Mesodermal cell (in vitro differentiated cells): ENCODE results near the gene CACNA1G.

Experiments
- H3K27ac ChIP-seq: 2 replicates; pipeline ENCODE4 v1.7.0; 2013; ENCODE audit warnings: mild to moderate bottlenecking, low read depth, low read length, moderate library complexity; ENCODE audit not compliant: severe bottlenecking
- H3K36me3 ChIP-seq: 2 replicates; pipeline ENCODE4 v1.7.1; 2013; ENCODE audit warnings: mild to moderate bottlenecking, low read length, moderate library complexity; ENCODE audit not compliant: control insufficient read depth, insufficient read depth
- H3K4me1 ChIP-seq: one replicate; pipeline ENCODE4 v1.7.1; 2013; ENCODE audit warnings: mild to moderate bottlenecking, low read length; ENCODE audit not compliant: insufficient read depth, control insufficient read depth, poor library complexity, severe bottlenecking
- H3K4me3 ChIP-seq: 2 replicates; pipeline ENCODE4 v1.7.0; 2013; ENCODE audit warnings: low read length, control low read depth, mild to moderate bottlenecking; ENCODE audit not compliant: insufficient read depth, poor library complexity, severe bottlenecking; ENCODE audit errors: extremely low read depth
- H3K9me3 ChIP-seq: 2 replicates; pipeline ENCODE4 v1.7.1; 2013; ENCODE audit warnings: mild to moderate bottlenecking, low read length, moderate library complexity; ENCODE audit not compliant: control insufficient read depth
- WGBS, 2 experiments: methylation state at CpG; one replicate each; pipeline ENCODE4 v1.1.5; 2013; ENCODE audit warnings: missing lambda C conversion rate in 2 of 2; ENCODE audit not compliant: insufficient coverage in 2 of 2; 5-methylcytosine and 5-hydroxymethylcytosine counted together

CACNA1G gene

GRCh38 chr17:50667259-50668024 is 106.9 kb downstream of the CACNA1G start:
- no peak overlapping the region for H3K4me3 ChIP-seq
- no peaks in the 10 kb centered on the region for H3K36me3 ChIP-seq
- H3K9me3 ChIP-seq: no peaks in the 10 kb centered on the region
- H3K27ac ChIP-seq: no peak overlapping the region
- WGBS, 2 experiments: 92 to 94% methylated on average over 9 of the region's 14 CpGs
- H3K4me1 ChIP-seq: peaks cover 17% of the 10 kb centered on the region

- peaks cover 16% of the 10 kb centered on the region for H3K4me1 ChIP-seq
- H3K36me3 ChIP-seq: no peaks in the 10 kb centered on the region
- H3K9me3 ChIP-seq: no peaks in the 10 kb centered on the region
- peak overlapping the region; percentile 23 for H3K27ac ChIP-seq
- peak overlapping the region; percentile 2 for H3K4me3 ChIP-seq
- whole genome bisulfite sequencing, 2 experiments: 46 to 53% methylated on average over 6 of the region's 8 CpGs
These were observed 107.7 kb downstream of the CACNA1G start for GRCh38 chr17:50668025-50668837.

- Histone ChIP-seq H3K4me1 (peaks cover 16% of the 10 kb centered on the region), H3K9me3 (no peaks in the 10 kb centered on the region), H3K4me3 (peak overlapping the region; percentile 2), H3K27ac (no peak overlapping the region), H3K36me3 (no peaks in the 10 kb centered on the region)
- 82 to 95% methylated on average over 8 to 9 of the region's 9 CpGs for WGBS, 2 experiments
These were observed 108.5 kb downstream of the CACNA1G start for GRCh38 chr17:50668838-50669581.

GRCh38 chr17:50672071-50672470 is 111.6 kb downstream of the CACNA1G start:
- 88 to 100% methylated on average over 2 to 3 of the region's 5 CpGs for WGBS, 2 experiments
- Histone ChIP-seq H3K4me3 (no peak overlapping the region), H3K36me3 (no peaks in the 10 kb centered on the region), H3K4me1 (peaks cover 16% of the 10 kb centered on the region), H3K9me3 (no peaks in the 10 kb centered on the region), H3K27ac (no peak overlapping the region)

- Histone ChIP-seq H3K4me3 (no peak overlapping the region), H3K36me3 (no peaks in the 10 kb centered on the region), H3K27ac (no peak overlapping the region), H3K4me1 (peaks cover 12% of the 10 kb centered on the region), H3K9me3 (no peaks in the 10 kb centered on the region)
- WGBS, 2 experiments: 91 to 96% methylated on average over 16 to 19 of the region's 20 CpGs
These were observed 112.5 kb downstream of the CACNA1G start for GRCh38 chr17:50672831-50673551.

- no peak overlapping the region for H3K27ac ChIP-seq
- no peaks in the 10 kb centered on the region for H3K9me3 ChIP-seq
- no peak overlapping the region for H3K4me3 ChIP-seq
- 54 to 80% methylated on average over 1 to 2 of the region's 3 CpGs for WGBS, 2 experiments
- H3K36me3 ChIP-seq: no peaks in the 10 kb centered on the region
- H3K4me1 ChIP-seq: peaks cover 2% of the 10 kb centered on the region
These were observed 114.7 kb downstream of the CACNA1G start for GRCh38 chr17:50675190-50675589.

- H3K4me1 ChIP-seq: peaks cover under 1% of the 10 kb centered on the region
- no peak overlapping the region for H3K27ac ChIP-seq
- no peaks in the 10 kb centered on the region for H3K9me3 ChIP-seq
- H3K36me3 ChIP-seq: no peaks in the 10 kb centered on the region
- H3K4me3 ChIP-seq: no peak overlapping the region
- 94% methylated on average over 7 of the region's 7 CpGs for WGBS, 2 experiments
These were observed 115.1 kb downstream of the CACNA1G start for GRCh38 chr17:50675627-50676026.

GRCh38 chr17:50676065-50676975 is 115.8 kb downstream of the CACNA1G start:
- H3K4me1 ChIP-seq: no peaks in the 10 kb centered on the region
- WGBS, 2 experiments: 88 to 93% methylated on average over 17 to 19 of the region's 24 CpGs
- H3K4me3 ChIP-seq: no peak overlapping the region
- H3K9me3 ChIP-seq: no peaks in the 10 kb centered on the region
- no peaks in the 10 kb centered on the region for H3K36me3 ChIP-seq
- no peak overlapping the region for H3K27ac ChIP-seq
